Neural cell (in vitro differentiated cells): ENCODE results near the gene CYTH3. TPM values are rescaled to one million over a fixed set of nuclear protein-coding genes. Genes with fewer than 3 reads are reported as not detected.

Experiments
- H2AFZ ChIP-seq: fragments of 200-600, 300-800 bp; sonication (generic), shearing (Covaris generic); 2 replicates; pipeline ENCODE4 v1.6.0; 2014; ENCODE audit warnings: low read depth, mild to moderate bottlenecking, antibody characterized with exemption, low read length, moderate library complexity
- H3F3A ChIP-seq: fragments of 200-600 bp; shearing (Covaris generic); 2 replicates; pipeline ENCODE4 v1.6.1; 2016; ENCODE audit warnings: mild to moderate bottlenecking, moderate library complexity, mixed read lengths, antibody characterized with exemption, low read length; ENCODE audit not compliant: insufficient read depth, poor library complexity, severe bottlenecking
- H3K27ac ChIP-seq: fragments of 200-600, 300-800 bp; sonication (generic), shearing (Covaris generic); 2 replicates; pipeline ENCODE4 v1.5.1; 2014; ENCODE audit warnings: mild to moderate bottlenecking, low read length, moderate library complexity
- H3K27me3 ChIP-seq: fragments of 300-800, 200-600 bp; sonication (generic), shearing (Covaris generic); 2 replicates; pipeline ENCODE4 v1.6.0; 2014; ENCODE audit warnings: mild to moderate bottlenecking, low read depth, low read length, moderate library complexity; ENCODE audit not compliant: insufficient read depth
- H3K36me3 ChIP-seq: fragments of 300-800, 200-600 bp; sonication (generic), shearing (Covaris generic); 2 replicates; pipeline ENCODE4 v1.5.1; 2014; ENCODE audit warnings: mild to moderate bottlenecking, antibody characterized with exemption, low read length, moderate library complexity; ENCODE audit not compliant: insufficient read depth
- H3K4me2 ChIP-seq: fragments of 300-800, 200-600 bp; sonication (generic), shearing (Covaris generic); 2 replicates; pipeline ENCODE4 v1.6.0; 2014; ENCODE audit warnings: mild to moderate bottlenecking, low read length
- H3K4me3 ChIP-seq: fragments of 300-800, 200-600 bp; sonication (generic), shearing (Covaris generic); 2 replicates; pipeline ENCODE4 v1.5.1; 2014; ENCODE audit warnings: mild to moderate bottlenecking, low read length, moderate library complexity
- H3K79me2 ChIP-seq: fragments of 200-600 bp; shearing (Covaris generic); replicated peaks from 2 replicates; pipeline ENCODE4 v1.6.0; 2014; ENCODE audit warnings: mild to moderate bottlenecking, low read length, moderate library complexity; ENCODE audit not compliant: insufficient read depth
- H3K9ac ChIP-seq: fragments of 300-800, 200-600 bp; sonication (generic), shearing (Covaris generic); 2 replicates; pipeline ENCODE4 v1.6.1; 2016; ENCODE audit warnings: mild to moderate bottlenecking, low read length, mixed read lengths
- H3K9me2 ChIP-seq: fragments of 200-600 bp; shearing (Covaris generic); 2 replicates; pipeline ENCODE4 v1.6.1; 2016; ENCODE audit warnings: mild to moderate bottlenecking, low read length, mixed read lengths; ENCODE audit not compliant: insufficient read depth
- H3K9me3 ChIP-seq: fragments of 200-600, 300-800 bp; sonication (generic), shearing (Covaris generic); 2 replicates; pipeline ENCODE4 v1.6.1; 2016; ENCODE audit warnings: mild to moderate bottlenecking, mixed run types, low read length, moderate library complexity, mixed read lengths
- H4K20me1 ChIP-seq: fragments of 200-600 bp; shearing (Covaris generic); 2 replicates; pipeline ENCODE4 v1.6.1; 2016; ENCODE audit warnings: mild to moderate bottlenecking, mixed run types; ENCODE audit not compliant: insufficient read depth
- CTCF ChIP-seq: fragments of 450-650 bp; IDR thresholded peaks from 2 replicates; pipeline ENCODE4 v1.5.1; 2014; ENCODE audit warnings: antibody characterized with exemption, mild to moderate bottlenecking, moderate library complexity; ENCODE audit not compliant: poor library complexity, severe bottlenecking
- EP300 ChIP-seq: fragments of 450-650 bp; conservative IDR thresholded peaks from 2 replicates; pipeline ENCODE4 v1.6.1; 2014; ENCODE audit warnings: antibody characterized with exemption, mild to moderate bottlenecking, moderate library complexity; ENCODE audit not compliant: poor library complexity, severe bottlenecking
- EZH2 ChIP-seq: fragments of 200-600, 300-800 bp; shearing (Covaris generic), sonication (generic); IDR thresholded peaks from 2 replicates; pipeline ENCODE4 v1.6.1; 2014; ENCODE audit warnings: antibody characterized with exemption, low read length, borderline replicate concordance, mild to moderate bottlenecking; ENCODE audit not compliant: insufficient read depth, poor library complexity, severe bottlenecking
- MXI1 ChIP-seq: fragments of 450-650 bp; conservative IDR thresholded peaks from 2 replicates; pipeline ENCODE4 v1.6.1; 2014; ENCODE audit warnings: antibody characterized with exemption, mild to moderate bottlenecking; ENCODE audit not compliant: poor library complexity, severe bottlenecking
- POLR2AphosphoS5 ChIP-seq: IDR thresholded peaks from 2 replicates; pipeline ENCODE4 v1.6.1; 2012
- RAD21 ChIP-seq: fragments of 450-650 bp; conservative IDR thresholded peaks from 2 replicates; pipeline ENCODE4 v1.6.1; 2014; ENCODE audit warnings: antibody characterized with exemption, mild to moderate bottlenecking, moderate library complexity
- REST ChIP-seq: IDR thresholded peaks from 2 replicates; pipeline ENCODE4 v1.6.1; 2012; ENCODE audit warnings: borderline replicate concordance
- SMC3 ChIP-seq: fragments of 450-650 bp; conservative IDR thresholded peaks from 2 replicates; pipeline ENCODE4 v1.6.1; 2014; ENCODE audit warnings: antibody characterized with exemption, mild to moderate bottlenecking, moderate library complexity; ENCODE audit not compliant: poor library complexity
- TAF1 ChIP-seq: IDR thresholded peaks from 2 replicates; pipeline ENCODE4 v1.6.1; 2012; ENCODE audit warnings: low read depth
- polyA plus RNA-seq: library from polyadenylated mRNA; depleted of rRNA; stranded (reverse); fragments of >200 nt; gene quantifications from 2 replicates; pipeline ENCODE4 v1.2.3, GENCODE V29; 2014

The CYTH3 gene
- polyA plus RNA-seq, 1 donor from 2014 or later = 33.9 TPM

GRCh38 chr7:6168477-6168868, 104.0 kb downstream of the CYTH3 start:
- Histone ChIP-seq H3K27ac (no peak overlapping the region), H3K79me2 (no peaks in the 10 kb centered on the region), H3K27me3 (no peaks in the 10 kb centered on the region), H3K4me2 (no peak overlapping the region), H2AFZ (no peak overlapping the region), H3K9me3 (no peaks in the 10 kb centered on the region), H3K4me3 (no peak overlapping the region), H3K36me3 (no peaks in the 10 kb centered on the region), H3K9ac (no peak overlapping the region), H4K20me1 (no peaks in the 10 kb centered on the region), H3K9me2 (no peaks in the 10 kb centered on the region), H3F3A (no peaks in the 10 kb centered on the region)
- TF ChIP-seq SMC3 (no peak), REST (no peak), EZH2 (no peak), CTCF (no peak), TAF1 (no peak), MXI1 (no peak), POLR2AphosphoS5 (no peak), RAD21 (no peak), EP300 (no peak)

- no peak overlapping the region for H3K27ac ChIP-seq
- no peaks in the 10 kb centered on the region for H3K27me3 ChIP-seq
- H3K9me3 ChIP-seq = no peaks in the 10 kb centered on the region
- no peaks in the 10 kb centered on the region for H3K36me3 ChIP-seq
- H4K20me1 ChIP-seq = no peaks in the 10 kb centered on the region
- H3K9ac ChIP-seq = no peak overlapping the region
- no peaks in the 10 kb centered on the region for H3K9me2 ChIP-seq
- H3K4me3 ChIP-seq = no peak overlapping the region
- H3K4me2 ChIP-seq = no peak overlapping the region
- no peaks in the 10 kb centered on the region for H3K79me2 ChIP-seq
- no peaks in the 10 kb centered on the region for H3F3A ChIP-seq
- H2AFZ ChIP-seq = no peak overlapping the region
- TF ChIP-seq EZH2 (no peak), RAD21 (no peak), CTCF (no peak), REST (no peak)
Measured at GRCh38 chr7:6167587-6168476, 104.6 kb downstream of the CYTH3 start.
